HG02973 (cell line): ENCODE measurements around the gene NRP2.

ENCODE experiments used
- ATAC-seq: cut with Tn5 transposase; IDR thresholded peaks from one replicate; pipeline ENCODE4 v1.9.1; 2021; ENCODE audit warnings: moderate library complexity; ENCODE audit not compliant: unreplicated experiment

NRP2 gene

DNA sequence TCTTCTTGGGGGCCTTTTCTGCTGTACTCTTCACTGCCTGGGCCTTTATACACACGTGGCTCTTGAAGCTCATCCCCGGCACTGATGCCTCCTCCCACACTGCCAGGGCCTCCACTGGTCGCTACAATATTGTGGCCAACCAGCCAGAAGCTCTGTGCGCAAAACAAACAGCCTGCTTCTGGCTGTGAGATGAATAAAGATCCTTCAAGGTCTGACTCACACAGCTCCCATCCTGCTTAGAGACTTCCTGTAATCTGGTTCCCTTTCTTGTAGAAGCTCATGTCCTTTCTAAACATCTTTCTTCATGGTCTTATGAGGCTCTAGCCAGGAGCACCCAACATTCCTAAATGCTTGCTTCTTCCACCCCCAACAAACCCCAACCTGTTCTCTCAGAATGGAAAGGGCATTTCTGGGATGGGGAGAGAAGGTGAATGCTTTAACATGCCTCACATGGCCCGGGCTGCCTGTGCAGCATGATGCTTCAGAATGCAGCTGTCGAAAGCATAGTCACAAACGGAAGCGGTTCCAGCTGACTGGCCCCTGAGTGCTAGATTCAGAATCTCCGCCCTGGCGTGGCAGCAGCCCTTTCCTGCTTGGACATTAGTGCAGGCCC, 24.6 kb downstream of the NRP2 start:
- ATAC-seq: peak; percentile 94

DNA sequence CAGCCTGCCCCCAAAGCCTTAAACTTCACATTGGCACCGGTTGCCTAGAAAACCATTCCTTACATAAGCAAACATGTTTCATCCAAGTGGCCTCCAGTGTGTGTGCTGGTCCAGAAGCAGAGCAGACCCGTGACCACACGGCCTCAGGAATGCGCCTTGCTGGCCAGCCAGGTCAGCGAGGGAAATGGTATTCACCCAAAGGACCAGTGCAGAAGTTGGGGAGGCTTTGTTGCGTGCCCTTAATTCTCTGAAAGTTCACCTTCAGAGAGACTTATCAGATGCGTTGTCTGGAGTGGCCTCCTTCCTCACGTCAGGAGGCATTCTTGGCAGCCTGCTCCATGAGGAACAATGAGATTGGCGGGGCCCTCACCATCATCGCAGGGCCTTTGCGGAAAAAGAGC, 25.9 kb downstream of the NRP2 start:
- ATAC-seq: no peak

DNA sequence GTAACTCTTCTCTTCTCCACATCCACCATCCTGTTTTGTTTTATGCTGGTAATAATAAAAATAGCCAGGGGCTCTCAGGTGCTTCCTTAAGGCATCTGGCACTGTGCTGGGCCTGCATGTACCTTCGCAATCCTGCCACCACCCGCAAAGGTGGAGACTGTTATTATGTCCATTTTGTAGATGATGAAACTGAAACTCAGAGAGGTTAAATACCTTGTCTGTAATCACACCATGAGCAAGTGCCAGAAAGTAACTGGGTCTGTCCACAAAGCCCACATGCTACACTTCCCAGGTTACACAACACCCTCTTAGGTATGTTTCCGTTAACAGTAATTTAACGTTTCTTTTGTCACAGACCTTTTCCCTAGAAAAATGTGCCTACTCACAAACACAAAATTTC, 27.0 kb downstream of the NRP2 start:
- peak; percentile 18 for ATAC-seq

DNA sequence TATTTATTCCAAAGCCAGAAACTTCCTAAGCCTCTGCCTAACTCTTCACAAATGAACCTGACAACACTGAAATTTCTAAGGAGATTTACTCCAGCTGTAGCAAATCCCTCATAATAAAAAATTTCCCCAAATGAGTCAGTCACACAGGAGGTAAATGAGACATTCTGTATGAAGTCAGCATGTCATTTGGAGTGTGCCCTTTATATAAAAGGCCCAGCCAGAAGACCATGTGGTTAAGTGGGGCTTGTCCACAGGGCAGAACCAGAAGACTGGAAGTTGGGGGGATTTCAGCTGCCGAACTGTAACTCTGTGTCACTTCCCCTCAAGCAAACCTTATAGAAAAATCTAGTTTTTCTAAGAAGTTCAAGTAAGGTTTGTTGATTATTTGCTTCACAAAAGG, 30.2 kb downstream of the NRP2 start:
- ATAC-seq: no peak

DNA sequence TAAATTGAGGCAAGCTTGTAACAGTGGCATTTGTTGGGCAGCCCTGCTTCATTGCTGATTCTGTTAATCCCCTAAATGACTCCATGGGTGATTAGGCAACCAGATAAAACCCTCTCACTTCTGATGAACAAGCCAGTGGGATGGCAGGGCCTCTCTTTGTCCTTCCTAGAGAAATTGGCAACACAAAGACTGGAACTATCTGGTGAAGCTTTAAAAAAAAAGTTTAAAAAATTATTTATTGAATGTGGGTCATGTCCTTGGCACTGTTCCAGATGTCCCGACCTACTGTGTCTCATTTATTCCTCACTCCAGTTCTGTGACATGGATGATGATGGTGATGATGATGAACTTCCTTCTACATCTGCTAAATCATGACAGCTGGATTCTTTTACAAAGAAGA, 30.8 kb downstream of the NRP2 start:
- ATAC-seq: no peak

DNA sequence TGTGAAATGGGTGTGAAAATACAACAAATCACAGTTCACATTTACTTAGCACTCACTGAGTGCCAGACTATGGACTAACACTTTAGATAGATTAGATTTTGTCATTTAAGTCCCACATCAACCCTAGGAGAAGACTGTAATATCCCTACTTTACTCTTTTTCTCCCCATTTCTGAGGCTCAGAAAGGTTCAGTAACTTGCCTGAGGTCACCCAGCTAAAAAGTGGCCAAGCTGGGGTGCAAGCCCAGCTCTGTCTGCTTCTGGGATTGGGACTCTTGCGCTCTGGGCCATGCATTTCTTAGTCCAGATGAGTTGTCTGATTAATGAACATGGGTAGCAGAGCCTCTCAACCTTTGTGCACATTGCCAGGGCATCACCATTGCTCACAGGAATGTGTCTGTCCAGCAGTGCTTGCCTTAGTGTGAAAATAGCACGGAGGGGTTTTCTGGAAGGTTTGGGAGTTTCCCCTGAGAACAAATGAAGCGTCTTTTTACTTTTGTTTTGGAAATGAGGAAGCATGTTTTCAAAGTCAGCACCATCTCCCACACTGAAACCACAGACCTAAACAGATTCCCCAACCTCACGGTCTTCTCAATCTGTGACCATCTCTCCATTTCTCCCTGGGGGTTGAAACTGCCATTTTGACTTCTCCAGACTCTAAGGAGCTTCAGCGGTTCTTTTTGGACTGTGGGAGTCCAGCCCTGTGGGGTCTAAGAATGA, 31.9 kb downstream of the NRP2 start:
- ATAC-seq: peak; percentile 81

DNA sequence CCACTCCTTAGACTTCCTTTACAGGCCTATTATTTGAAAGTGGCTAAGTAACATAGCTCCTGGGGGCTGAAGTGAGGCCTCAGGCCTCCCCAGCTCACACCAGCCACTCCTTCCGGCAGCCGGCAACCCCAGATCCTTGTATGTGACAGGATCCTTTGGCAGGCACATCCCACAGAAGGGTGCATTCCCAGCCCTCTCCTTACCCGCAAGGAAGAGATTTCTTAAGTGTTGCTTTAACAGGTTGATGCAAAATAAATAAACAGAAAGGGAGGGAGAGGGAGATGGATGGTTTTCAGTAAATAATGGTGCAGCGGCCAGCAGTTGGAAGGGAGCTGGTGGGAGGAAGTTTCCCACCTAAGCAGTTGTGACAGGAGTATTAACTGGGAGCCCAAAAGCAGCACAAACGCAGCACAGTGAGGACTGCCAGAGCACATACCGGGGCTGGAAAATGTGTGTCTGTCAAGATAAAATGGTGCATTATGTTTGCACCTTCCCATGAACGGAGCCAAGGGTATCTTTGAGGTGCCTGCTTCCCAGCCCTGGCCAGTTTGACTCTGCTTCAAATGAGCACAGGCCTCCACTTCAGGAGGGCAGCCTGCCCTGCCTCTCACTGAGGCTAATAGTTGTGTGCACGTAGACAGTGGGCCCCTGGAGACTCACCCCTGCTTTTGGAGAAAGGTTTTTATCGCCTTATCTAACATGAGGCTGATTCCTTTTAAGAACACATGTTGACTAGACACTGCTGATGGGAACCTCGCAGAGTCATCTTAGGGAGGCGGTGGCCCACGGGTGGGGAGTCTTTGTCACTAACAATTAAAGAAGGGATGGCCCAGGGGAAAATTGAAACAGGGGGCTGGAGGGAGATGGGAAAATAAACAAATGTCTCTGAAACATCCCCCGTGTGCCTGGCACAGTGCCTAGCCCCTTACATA, 32.8 kb downstream of the NRP2 start:
- no peak for ATAC-seq

DNA sequence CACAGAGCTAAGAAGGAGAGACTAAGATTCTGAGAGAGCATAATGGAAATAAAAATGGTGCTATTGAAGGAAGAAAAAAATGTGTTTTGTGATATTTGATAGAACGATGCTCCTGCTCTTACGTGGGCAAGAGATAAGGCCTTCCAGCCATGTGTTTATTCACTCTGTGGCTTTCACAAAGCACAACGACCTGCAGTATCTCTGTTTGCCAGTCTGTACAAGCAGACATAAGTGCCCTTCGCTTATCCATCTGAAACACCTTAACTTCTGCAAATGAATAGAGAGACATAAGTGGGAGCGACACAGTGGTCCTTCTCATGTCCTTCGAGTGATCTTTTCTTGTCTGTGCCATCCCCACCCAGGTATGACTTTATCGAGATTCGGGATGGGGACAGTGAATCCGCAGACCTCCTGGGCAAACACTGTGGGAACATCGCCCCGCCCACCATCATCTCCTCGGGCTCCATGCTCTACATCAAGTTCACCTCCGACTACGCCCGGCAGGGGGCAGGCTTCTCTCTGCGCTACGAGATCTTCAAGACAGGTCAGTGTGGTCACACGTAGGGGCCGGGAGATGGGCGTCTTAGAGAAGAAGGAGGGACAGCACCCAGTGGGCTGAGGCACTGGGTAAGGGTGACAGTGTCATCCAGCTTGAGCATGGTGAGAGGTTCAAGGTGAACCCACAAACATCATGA, 33.7 kb downstream of the NRP2 start:
- ATAC-seq: no peak

DNA sequence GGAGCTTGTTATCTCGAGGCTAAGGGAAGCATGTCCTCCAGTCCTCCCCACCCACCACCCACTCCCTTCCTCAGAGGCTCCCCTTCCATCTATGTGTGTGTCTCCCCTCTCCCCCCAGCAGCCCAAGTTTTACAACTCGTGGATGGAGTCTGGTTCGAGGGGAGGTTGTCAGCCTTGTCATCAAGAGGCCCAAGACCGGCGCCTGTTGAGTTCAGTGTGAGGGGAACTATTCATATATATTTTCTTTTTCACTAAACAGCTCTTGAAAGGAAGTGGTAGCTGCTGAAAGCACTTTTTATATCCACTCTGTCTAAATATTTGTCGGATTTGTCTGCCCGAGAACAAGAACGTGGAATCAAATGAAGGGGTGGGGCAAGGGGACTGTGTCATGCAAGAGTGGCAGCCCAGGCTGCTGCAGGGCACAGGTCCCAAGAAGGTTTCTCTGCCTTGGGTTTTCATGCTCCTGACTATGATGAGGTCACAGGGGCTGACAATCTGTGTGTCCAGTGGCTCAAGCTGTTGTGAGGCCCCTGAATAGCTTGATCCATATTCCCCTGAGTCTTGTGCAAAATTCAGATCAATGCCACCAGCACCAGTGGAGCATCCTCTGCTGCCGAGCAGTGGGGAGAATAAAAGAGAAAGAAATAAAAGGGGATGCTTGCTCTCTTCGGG, 35.0 kb downstream of the NRP2 start:
- no peak for ATAC-seq

DNA sequence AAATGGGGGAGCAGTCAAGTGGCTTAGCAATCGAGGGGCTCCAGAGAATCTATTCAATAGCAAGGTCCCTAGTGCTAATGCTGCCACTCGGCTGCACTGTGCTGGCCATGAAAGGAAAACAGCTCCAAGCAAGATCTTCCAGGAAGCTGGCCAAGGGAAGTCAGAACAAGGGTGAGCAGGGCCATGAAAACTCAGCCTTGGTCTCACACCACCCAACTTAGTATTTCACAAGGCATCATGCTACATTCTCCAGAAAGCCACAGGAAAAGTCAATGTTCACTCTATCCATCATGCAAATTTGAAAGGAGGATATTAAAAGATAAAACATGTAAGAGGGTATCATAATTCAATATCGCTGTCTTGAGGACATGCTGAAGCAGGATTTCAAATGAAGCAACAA, 35.7 kb downstream of the NRP2 start:
- no peak for ATAC-seq

DNA sequence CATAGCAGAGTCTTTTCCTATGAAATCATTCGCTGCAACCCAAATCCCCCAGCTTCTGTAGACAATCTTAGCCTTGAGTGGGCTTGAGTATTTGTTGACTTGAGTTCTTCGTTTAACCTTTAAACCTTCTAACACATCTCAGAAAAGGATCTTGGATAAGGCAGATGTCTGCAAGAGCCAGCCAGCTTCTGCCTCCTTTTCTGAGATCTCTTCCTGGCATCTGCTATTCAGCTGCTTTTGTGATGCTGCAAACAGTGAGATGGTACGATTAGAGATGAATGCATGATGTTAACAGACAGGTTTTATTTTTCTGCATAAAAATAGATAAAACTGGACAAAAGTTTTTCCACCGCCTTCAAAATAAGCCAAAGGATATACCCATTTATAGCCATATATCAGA, 37.5 kb downstream of the NRP2 start:
- ATAC-seq: no peak

DNA sequence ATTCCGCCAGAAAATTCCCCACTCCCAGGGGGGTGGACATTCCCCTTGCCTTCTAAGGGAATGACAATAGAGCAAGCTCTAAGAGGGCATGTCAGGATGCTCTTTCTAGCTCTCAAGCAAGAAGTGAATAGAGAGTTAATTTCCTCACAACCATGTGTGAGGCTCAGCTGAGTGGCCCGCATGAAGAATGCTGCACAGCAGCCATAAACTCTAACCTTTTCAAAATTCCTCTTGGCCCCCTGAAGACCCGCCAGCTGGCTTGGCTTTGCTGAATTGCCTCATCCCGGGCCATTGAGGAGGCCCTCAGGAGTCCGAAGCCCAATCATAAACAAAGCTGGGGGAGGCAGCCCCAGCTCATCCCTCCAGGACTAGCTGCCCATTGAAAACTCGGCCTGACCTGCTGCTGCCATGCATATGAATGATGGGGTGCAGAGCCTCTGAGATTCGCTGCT, 38.2 kb downstream of the NRP2 start:
- ATAC-seq: no peak

DNA sequence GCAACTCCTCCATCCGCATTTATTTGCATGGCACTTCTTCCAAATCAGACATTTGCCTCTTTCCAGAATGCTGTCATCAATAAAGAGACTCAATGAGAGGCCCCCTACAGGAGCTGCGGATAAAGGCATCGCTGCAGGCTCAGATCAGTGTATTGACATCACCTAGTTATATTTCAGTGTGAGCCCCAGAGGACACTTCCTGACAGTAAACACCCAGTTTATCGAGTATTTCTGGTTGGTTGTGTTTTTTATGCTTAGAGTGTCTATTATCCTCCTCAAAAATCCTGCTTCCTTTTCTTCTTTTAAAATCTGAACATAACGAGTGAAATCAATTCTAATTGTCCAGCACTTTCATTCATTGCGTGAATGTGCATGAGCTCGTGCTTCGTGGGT, 38.8 kb downstream of the NRP2 start:
- no peak for ATAC-seq

DNA sequence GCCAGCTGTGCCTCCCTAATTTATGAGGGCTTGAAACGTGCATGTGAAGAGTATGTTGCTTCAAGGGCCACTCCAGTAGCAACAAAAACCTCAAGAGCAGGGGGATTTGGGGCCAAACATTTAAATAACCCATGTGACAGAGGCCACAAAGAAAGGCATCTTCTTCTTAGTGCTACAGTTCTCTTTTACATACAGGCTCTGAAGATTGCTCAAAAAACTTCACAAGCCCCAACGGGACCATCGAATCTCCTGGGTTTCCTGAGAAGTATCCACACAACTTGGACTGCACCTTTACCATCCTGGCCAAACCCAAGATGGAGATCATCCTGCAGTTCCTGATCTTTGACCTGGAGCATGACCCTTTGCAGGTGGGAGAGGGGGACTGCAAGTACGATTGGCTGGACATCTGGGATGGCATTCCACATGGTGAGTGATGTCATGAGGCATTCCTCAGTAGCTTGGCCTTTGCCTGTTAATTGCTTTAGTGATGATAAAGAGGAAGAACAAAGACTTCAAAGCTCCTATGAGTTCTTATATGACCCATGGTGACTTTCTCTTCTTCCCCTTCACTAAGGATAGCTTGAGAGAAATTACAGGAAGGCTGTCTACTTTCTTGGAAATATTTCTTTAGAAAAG, 40.1 kb downstream of the NRP2 start:
- no peak for ATAC-seq

DNA sequence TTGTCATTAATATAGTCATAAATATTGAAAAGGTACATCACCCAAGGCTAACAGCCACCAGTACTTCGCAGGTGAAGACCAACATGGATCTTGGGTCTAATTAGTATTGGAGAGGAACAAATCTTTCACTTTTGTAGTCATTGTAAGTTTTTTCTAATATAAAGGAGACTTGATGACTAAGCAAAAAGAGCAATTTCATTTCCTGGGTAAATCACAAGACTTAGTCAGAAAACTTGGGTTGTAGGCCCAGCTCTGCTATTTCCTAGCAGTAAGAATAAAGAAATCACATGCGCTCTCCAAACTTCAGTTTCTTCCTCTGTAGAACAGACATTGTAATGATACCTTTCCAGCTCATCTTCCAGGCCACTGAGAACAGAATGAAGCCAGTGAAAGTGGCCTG, 40.9 kb downstream of the NRP2 start:
- ATAC-seq: no peak

DNA sequence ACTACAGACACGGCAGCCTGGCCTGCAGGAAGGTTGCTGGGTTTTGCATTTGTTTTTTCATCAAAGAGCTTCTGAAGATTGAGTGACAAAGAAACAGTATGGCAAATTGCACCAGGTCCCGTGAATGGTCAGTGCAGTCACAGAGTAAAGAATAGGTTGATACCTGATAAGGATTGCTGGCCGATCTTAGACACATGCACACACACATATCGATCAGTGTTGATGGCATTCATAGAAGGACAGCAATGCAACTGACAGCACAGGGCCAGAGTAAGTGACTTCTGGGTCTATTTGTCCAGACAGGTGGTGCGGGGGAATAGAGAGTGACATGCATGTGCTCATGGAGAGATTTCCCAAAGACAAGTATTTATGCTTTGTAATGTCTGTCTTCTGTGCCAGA, 42.8 kb downstream of the NRP2 start:
- no peak for ATAC-seq

DNA sequence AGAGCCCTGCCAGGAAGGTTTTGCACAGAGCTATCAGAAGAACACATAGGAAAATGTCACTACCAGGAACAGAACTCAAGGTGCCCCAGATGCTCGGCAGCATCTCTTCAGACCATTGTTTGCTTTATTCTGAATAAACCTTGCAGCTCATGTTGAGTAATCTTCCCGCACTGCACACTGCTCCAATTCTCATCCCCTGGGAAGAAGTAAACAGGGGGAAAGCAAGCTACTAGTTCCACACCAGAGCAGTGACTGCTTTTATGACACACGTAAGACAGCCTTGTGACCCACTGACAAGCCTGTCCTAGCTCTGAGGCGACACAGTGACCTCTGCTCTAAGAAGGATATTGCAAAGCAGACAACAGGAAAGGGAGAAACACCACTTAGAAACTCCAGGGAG, 44.2 kb downstream of the NRP2 start:
- no peak for ATAC-seq

DNA sequence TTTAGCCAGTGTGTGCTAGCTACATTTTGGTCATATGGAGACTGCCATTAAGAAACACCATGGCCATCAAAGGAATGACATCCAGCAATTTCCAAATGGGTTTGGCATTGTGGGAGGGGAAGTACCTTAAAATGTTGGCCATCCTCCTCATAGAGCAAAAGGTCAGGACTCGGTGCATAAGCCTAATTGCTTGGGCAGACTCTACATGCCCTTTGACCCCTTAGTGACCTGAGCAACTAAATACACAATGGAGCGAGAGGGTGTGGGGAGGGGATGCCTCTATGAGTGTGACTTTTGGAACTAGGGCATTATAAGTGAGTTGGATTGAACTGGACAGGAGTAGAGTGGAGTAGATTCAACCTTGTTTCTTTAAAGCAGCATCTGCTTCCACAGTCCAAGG, 44.9 kb downstream of the NRP2 start:
- ATAC-seq: no peak

DNA sequence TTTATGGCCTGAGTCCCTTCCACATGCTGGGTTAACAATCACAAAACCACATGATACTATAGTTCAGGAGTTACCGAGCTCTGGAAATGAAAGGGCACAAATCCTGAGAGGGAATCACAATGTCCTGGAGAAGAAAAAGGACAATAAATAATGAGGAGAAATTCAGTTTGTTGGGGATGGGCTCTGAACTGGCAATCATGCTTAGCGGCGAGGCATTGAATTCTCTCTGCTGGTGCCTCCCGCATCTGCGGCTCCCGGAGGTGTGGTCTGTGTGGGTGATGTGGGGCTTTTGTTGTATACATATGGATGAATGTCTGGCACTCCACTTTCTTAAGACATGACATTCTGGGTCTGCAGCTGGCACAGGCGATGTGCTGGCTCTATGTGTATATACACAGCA, 46.1 kb downstream of the NRP2 start:
- ATAC-seq: no peak

DNA sequence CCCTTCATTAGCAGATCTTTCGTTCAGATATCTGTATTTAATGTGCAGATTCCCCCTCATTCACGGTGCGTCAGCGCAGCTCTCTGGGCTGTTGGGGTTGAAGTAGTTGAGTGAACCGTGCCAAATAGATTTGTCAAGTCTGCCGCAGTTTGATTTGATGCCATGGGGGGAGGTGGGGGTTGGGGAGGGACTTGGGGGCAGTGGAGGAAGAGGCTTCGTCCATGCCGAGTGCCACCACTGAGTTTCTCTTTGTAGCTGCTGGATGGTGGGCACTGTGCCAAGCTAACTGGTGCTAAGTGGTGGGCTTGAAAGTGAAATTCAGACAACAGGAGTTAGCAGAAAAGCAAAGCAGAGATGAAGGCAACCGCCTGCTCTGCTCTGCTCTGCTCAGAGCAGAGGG, 47.9 kb downstream of the NRP2 start:
- ATAC-seq: no peak
